H9 (cell line): ENCODE data around the gene ZNF528. TPM values are rescaled to one million over a fixed set of nuclear protein-coding genes. Genes with fewer than 3 reads are reported as not detected.

Experiments
- DNase-seq: peaks from one replicate; pipeline ENCODE4 v3.0.0-alpha.2; 2017
- H2AFZ ChIP-seq: one replicate; pipeline ENCODE4 v1.6.1; 2013; ENCODE audit warnings: mild to moderate bottlenecking, low read length, control low read depth, moderate library complexity
- H2AK5ac ChIP-seq: 2 replicates; pipeline ENCODE4 v1.6.1; 2013; ENCODE audit warnings: low read length, control low read depth, mixed read lengths; ENCODE audit not compliant: insufficient read length
- H2BK120ac ChIP-seq: one replicate; pipeline ENCODE4 v1.6.1; 2013; ENCODE audit warnings: low read depth, mild to moderate bottlenecking, low read length, control low read depth, inconsistent platforms; ENCODE audit not compliant: poor library complexity, severe bottlenecking
- H2BK12ac ChIP-seq: 2 replicates; pipeline ENCODE4 v1.6.1; 2013; ENCODE audit warnings: low read length, control low read depth, mixed read lengths, low read depth; ENCODE audit not compliant: insufficient read length
- H2BK15ac ChIP-seq: 2 replicates; pipeline ENCODE4 v1.6.1; 2013; ENCODE audit warnings: low read depth, low read length, control low read depth
- H2BK20ac ChIP-seq: one replicate; pipeline ENCODE4 v1.6.1; 2013; ENCODE audit warnings: low read depth, mild to moderate bottlenecking, low read length, control low read depth, inconsistent platforms; ENCODE audit not compliant: poor library complexity, severe bottlenecking
- H2BK5ac ChIP-seq: 2 replicates; pipeline ENCODE4 v1.6.1; 2013; ENCODE audit warnings: low read length, control low read depth, mixed read lengths; ENCODE audit not compliant: insufficient read length
- H3K14ac ChIP-seq: 2 replicates; pipeline ENCODE4 v1.6.1; 2013; ENCODE audit warnings: low read length, control low read depth; ENCODE audit not compliant: insufficient read depth
- H3K18ac ChIP-seq: 2 replicates; pipeline ENCODE4 v1.6.1; 2013; ENCODE audit warnings: low read depth, mild to moderate bottlenecking, mixed read lengths, low read length, control low read depth; ENCODE audit not compliant: insufficient read length
- H3K23ac ChIP-seq: 2 replicates; pipeline ENCODE4 v1.6.1; 2013; ENCODE audit warnings: low read length, control low read depth, mixed read lengths, low read depth; ENCODE audit not compliant: insufficient read length
- H3K23me2 ChIP-seq: 2 replicates; pipeline ENCODE4 v1.6.1; 2013; ENCODE audit warnings: low read depth, mild to moderate bottlenecking, mixed read lengths, low read length, control low read depth; ENCODE audit not compliant: insufficient read length, poor library complexity, severe bottlenecking
- H3K27ac ChIP-seq: 2 replicates; pipeline ENCODE4 v1.5.1; 2013; ENCODE audit warnings: low read length, control low read depth, mixed read lengths, low read depth; ENCODE audit not compliant: insufficient read length
- H3K27me3 ChIP-seq: 2 replicates; pipeline ENCODE4 v1.6.1; 2013; ENCODE audit warnings: low read length, control low read depth, inconsistent platforms; ENCODE audit not compliant: insufficient read depth
- H3K4ac ChIP-seq: 2 replicates; pipeline ENCODE4 v1.6.1; 2013; ENCODE audit warnings: low read depth, mild to moderate bottlenecking, control low read depth, inconsistent platforms, low read length, moderate library complexity
- H3K4me1 ChIP-seq: 2 replicates; pipeline ENCODE4 v1.6.1; 2013; ENCODE audit warnings: low read length, control low read depth, inconsistent platforms; ENCODE audit not compliant: insufficient read depth
- H3K4me2 ChIP-seq: 2 replicates; pipeline ENCODE4 v1.6.1; 2013; ENCODE audit warnings: low read length, control low read depth, mixed read lengths; ENCODE audit not compliant: insufficient read length, insufficient read depth
- H3K56ac ChIP-seq: 2 replicates; pipeline ENCODE4 v1.6.1; 2013; ENCODE audit warnings: low read depth, mild to moderate bottlenecking, mixed read lengths, low read length, control low read depth; ENCODE audit not compliant: insufficient read length
- H3K79me1 ChIP-seq: 2 replicates; pipeline ENCODE4 v1.6.1; 2013; ENCODE audit warnings: low read depth, mild to moderate bottlenecking, moderate library complexity, low read length, control low read depth, inconsistent platforms; ENCODE audit not compliant: insufficient read depth, poor library complexity, severe bottlenecking
- H3K79me2 ChIP-seq: 2 replicates; pipeline ENCODE4 v1.6.1; 2013; ENCODE audit warnings: low read length, control low read depth, inconsistent platforms; ENCODE audit not compliant: insufficient read depth
- H3K9ac ChIP-seq: 2 replicates; pipeline ENCODE4 v1.6.1; 2013; ENCODE audit warnings: low read length, control low read depth, mixed read lengths; ENCODE audit not compliant: insufficient read length; ENCODE audit errors: extremely low read depth
- H3K9me3 ChIP-seq: one replicate; pipeline ENCODE4 v1.6.1; 2013; ENCODE audit warnings: low read depth, low read length, inconsistent platforms; ENCODE audit not compliant: control insufficient read depth
- H3T11ph ChIP-seq: one replicate; pipeline ENCODE4 v1.6.1; 2013; ENCODE audit warnings: mild to moderate bottlenecking, low read length, control low read depth, inconsistent platforms
- H4K20me1 ChIP-seq: one replicate; pipeline ENCODE4 v1.6.1; 2013; ENCODE audit not compliant: control insufficient read depth, insufficient read length, insufficient read depth
- H4K5ac ChIP-seq: 2 replicates; pipeline ENCODE4 v1.6.1; 2013; ENCODE audit warnings: low read depth, mild to moderate bottlenecking, mixed read lengths, low read length, control low read depth; ENCODE audit not compliant: insufficient read length
- H4K8ac ChIP-seq: replicated peaks from 2 replicates; pipeline ENCODE4 v1.6.1; 2013; ENCODE audit warnings: low read length, control low read depth, mixed read lengths, low read depth; ENCODE audit not compliant: insufficient read length
- H4K91ac ChIP-seq: 2 replicates; pipeline ENCODE4 v1.6.1; 2013; ENCODE audit warnings: low read depth, mild to moderate bottlenecking, moderate library complexity, mixed read lengths, low read length, control low read depth; ENCODE audit not compliant: insufficient read length
- H3K27ac Mint-ChIP-seq, 3 experiments: 2 replicates in 2 of 3; 3 replicates in 1 of 3; pipeline ENCODE4 v1.8.0; 2020 to 2021; ENCODE audit warnings: mixed read lengths in 3 of 3, mild to moderate bottlenecking in 1 of 3, moderate library complexity in 1 of 3
- H3K27me3 Mint-ChIP-seq: 2 replicates; pipeline ENCODE4 v1.8.0; 2021; ENCODE audit warnings: low read depth, mild to moderate bottlenecking, moderate library complexity, mixed read lengths
- H3K36me3 Mint-ChIP-seq, 3 experiments: 2 replicates in 2 of 3; 3 replicates in 1 of 3; pipeline ENCODE4 v1.8.0; 2020 to 2021; ENCODE audit warnings: low read depth in 3 of 3, mixed read lengths in 3 of 3; ENCODE audit not compliant: insufficient read depth in 1 of 3
- H3K4me1 Mint-ChIP-seq, 2 experiments: 2 replicates each; pipeline ENCODE4 v1.8.0; 2020; ENCODE audit warnings: mixed read lengths in 2 of 2
- H3K4me3 Mint-ChIP-seq, 2 experiments: 2 replicates in 1 of 2; 3 replicates in 1 of 2; pipeline ENCODE4 v1.8.0; 2020 to 2021; ENCODE audit warnings: mild to moderate bottlenecking in 2 of 2, mixed read lengths in 2 of 2, moderate library complexity in 1 of 2
- H3K9me3 Mint-ChIP-seq, 2 experiments: 2 replicates in 1 of 2; 3 replicates in 1 of 2; pipeline ENCODE4 v1.8.0; 2020; ENCODE audit warnings: mild to moderate bottlenecking in 2 of 2, mixed read lengths in 2 of 2, moderate library complexity in 1 of 2
- WGBS: extraction: QIAGEN DNeasy Blood & Tissue Kit; methylation state at CpG from one replicate; pipeline ENCODE4 v1.1.7; 2013; ENCODE audit warnings: missing lambda C conversion rate, low lambda C conversion rate, mixed read lengths; ENCODE audit not compliant: insufficient read length; ENCODE audit errors: extremely low coverage; 5-methylcytosine and 5-hydroxymethylcytosine counted together
- total RNA-seq: library from RNA; stranded (reverse); gene quantifications from 2 replicates; pipeline ENCODE4 v1.2.1, GENCODE V29; 2021
- TF ChIP-seq, protein P1 (sequence below): fragments of 200-600 bp; sonication (generic); conservative IDR thresholded peaks from 3 replicates; pipeline ENCODE4 v1.8.0; 2021; ENCODE audit warnings: antibody characterized with exemption, mild to moderate bottlenecking

Gene ZNF528
- total RNA-seq, 1 experiment from 2014 or later = 0.81 TPM

GRCh38 chr19:52415711-52416110 lies 18.1 kb downstream of the ZNF528 start:
- Mint-ChIP-seq H3K4me1 (no peaks in the 10 kb centered on the region), H3K4me3 (no peak overlapping the region), H3K9me3 (peaks cover 86 to 91% of the 10 kb centered on the region in 2 experiments), H3K36me3 (peaks cover 0 to 7% (median 3%) of the 10 kb centered on the region in 3 experiments; a peak in 3 of 7 replicates), H3K27ac (no peak overlapping the region), H3K27me3 (peaks cover 2% of the 10 kb centered on the region)
- Histone ChIP-seq H2AK5ac (no peak overlapping the region), H2BK15ac (no peak overlapping the region), H3T11ph (no peak overlapping the region), H3K18ac (no peak overlapping the region), H3K9me3 (peaks cover 50% of the 10 kb centered on the region), H2BK12ac (no peak overlapping the region), H3K27ac (no peak overlapping the region), H3K9ac (no peak overlapping the region), H3K56ac (no peak overlapping the region), H2BK120ac (no peak overlapping the region), H4K8ac (no peak overlapping the region), H3K4me2 (no peak overlapping the region), H3K14ac (no peak overlapping the region), H3K27me3 (no peaks in the 10 kb centered on the region), H2BK20ac (no peak overlapping the region), H3K79me1 (no peaks in the 10 kb centered on the region), H3K4ac (no peak overlapping the region), H3K79me2 (no peaks in the 10 kb centered on the region), H4K5ac (no peak overlapping the region), H2AFZ (no peak overlapping the region), H4K91ac (no peak overlapping the region), H2BK5ac (no peak overlapping the region), H3K23ac (no peak overlapping the region), H3K23me2 (no peaks in the 10 kb centered on the region), H3K4me1 (no peaks in the 10 kb centered on the region), H4K20me1 (no peaks in the 10 kb centered on the region)
- WGBS = no CpG with 5 or more reads among the region's 5 CpGs
- TF ChIP-seq, protein P1, sequence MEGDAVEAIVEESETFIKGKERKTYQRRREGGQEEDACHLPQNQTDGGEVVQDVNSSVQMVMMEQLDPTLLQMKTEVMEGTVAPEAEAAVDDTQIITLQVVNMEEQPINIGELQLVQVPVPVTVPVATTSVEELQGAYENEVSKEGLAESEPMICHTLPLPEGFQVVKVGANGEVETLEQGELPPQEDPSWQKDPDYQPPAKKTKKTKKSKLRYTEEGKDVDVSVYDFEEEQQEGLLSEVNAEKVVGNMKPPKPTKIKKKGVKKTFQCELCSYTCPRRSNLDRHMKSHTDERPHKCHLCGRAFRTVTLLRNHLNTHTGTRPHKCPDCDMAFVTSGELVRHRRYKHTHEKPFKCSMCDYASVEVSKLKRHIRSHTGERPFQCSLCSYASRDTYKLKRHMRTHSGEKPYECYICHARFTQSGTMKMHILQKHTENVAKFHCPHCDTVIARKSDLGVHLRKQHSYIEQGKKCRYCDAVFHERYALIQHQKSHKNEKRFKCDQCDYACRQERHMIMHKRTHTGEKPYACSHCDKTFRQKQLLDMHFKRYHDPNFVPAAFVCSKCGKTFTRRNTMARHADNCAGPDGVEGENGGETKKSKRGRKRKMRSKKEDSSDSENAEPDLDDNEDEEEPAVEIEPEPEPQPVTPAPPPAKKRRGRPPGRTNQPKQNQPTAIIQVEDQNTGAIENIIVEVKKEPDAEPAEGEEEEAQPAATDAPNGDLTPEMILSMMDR = no peak
- DNase-seq = no peak
